Pericardium fibroblast (primary cell): ENCODE measurements around the gene PAPOLB. TPM values are rescaled to one million over a fixed set of nuclear protein-coding genes. Genes with fewer than 3 reads are reported as not detected.

ENCODE experiments used
- total RNA-seq: library from RNA; depleted of rRNA; stranded (reverse); fragments of >200 nt; gene quantifications from 2 replicates; pipeline ENCODE4 v1.2.3, GENCODE V29; 2015

The PAPOLB gene
- total RNA-seq: 0.12 TPM in 1 of 2 replicates, not detected in the other

DNA sequence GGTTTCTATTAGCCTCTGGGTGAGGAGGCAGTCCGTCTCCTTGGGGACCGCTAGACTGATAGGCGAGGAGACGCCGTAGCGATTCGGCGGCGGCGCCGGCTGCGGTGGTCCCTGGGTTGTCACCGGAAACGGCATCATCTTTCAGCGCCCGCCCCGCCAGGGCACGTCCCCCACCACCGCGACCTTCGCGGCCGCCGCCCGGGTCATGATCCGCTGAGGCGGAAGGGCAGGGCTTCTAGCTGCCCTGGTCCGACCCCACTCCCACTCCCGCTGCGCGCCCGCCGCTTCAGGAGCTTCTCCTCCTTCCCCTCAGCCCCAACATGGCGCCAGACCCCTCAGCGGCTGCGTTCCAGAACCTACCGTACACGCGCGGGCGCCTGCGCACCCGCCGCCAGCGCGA lies at the start of gene PAPOLB:
TSS of gene PAPOLB (minus strand) at position 358 of the 400 bp plus-strand sequence. CDS start at position 138, 220 bp downstream.

DNA sequence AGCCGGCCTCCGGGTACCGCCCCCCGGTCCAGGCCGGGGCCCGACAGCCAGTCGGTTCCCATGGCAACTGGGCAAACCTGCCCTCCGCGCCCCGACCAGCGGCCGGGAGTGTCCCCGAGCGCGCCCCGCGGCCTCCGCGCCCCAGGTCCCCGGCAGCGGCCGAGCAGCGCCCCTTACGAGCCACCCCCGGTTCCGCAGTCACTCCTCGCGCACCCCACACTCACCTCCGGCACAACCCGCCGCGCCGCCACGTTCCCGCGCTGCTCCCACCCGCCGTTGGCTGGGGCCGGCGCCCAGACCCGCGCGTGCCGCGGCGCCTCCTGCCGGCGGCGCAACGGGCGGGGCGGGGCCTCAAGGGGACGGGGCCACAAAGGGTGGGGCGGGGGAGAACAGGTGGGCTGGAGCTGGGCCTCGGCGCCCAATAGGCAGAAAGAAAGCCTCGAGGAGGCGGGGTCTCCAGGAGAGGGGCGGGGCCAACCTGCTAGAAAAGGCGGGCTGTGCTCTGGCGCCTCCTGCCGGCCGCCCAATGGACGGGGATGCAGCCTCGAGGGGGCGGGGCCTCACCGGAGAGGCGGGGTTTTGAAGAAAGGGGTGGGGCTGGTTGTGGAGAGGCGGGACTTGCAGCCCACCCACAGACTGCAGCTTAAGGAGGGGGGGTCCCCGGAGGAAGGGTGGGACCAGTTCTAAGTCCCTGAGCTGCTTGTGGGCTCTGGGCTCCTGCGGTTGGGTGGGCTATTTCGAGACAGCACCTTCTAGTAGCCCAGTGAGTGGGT lies 21.7 kb upstream of the PAPOLB start, which contains the start of gene RADIL:
TSS of gene RADIL (minus strand) at position 345 of the 773 bp plus-strand sequence. CDS start 5,577 bp downstream, outside the sequence.

Other genes starting within 250 kb of the PAPOLB start
- gene FOXK1, start 179.7 kb downstream of the PAPOLB start, total RNA-seq: 20.6 and 21.1 TPM in 2 replicates
- 38.0 and 40.5 TPM in 2 replicates for gene AP5Z1, start 86.4 kb downstream of the PAPOLB start, total RNA-seq
- gene RADIL, start 21.7 kb upstream of the PAPOLB start, total RNA-seq: 1.3 and 10.2 TPM in 2 replicates
- not detected in 2 replicates for gene MMD2, start 97.2 kb upstream of the PAPOLB start, total RNA-seq
- 6.0 and 7.4 TPM in 2 replicates for gene RBAK, start 183.8 kb upstream of the PAPOLB start, total RNA-seq